ENCODE results near the gene SNRPD1. TPM values are rescaled to one million over a fixed set of nuclear protein-coding genes. Genes with fewer than 3 reads are reported as not detected.

Gene SNRPD1
- total and polyA plus RNA-seq, 2 of the 8 experiments (the other 6 are each of a cell fraction or from before 2014, with no cell fraction given), result 59.6 to 180 TPM

DNA sequence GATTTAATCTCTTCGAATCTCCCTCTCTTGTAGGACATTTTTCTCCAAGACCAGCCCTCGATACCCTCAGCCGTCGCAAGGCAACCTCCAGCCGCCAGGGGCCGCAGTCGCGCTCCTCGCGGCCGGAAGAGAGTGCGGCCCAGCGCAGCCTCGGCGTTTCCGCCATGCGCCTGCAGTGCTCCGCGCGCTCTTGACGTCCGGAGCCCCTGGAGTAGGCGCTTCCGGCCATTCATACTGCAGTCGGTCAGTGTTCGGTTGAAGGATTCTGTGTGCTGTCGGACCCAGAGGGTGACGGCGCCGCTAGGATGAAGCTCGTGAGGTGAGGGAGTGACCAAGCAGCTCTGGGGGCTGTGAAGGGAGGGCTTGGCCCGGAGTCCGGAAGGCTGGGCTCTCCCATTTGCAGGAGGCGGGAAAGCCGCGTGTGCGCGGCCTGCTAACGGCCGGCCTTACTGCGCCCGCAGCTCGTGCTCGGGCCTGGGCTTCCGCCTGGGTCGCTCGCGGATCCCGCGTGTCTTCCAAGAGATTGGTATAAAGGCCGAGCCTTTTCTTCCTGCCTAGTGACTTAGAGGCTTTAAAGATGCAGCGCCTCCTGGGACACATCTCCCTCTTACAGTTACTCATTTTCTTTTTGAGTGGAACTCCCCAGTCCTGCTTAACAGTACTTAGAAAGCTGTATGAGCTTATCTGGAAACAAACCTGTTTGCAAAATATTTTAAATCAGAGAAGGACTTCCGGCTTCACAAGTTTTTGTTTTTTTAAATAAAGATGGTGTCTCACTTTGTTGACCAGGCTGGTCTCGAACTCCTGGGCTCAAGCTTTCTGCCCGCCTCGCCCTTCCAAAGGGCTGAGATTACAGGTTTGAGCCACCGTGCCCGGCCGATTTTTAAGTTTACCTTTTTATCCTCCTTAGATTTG lies at the start of gene SNRPD1 (continued):
- peak; percentile 5; the same call in 1 of the 2 replicates for TF ChIP-seq CEBPB (IDR thresholded peaks at IDR 0.05; ENCODE audit: low read depth, low read length)
- TF ChIP-seq EGR1 (IDR thresholded peaks at IDR 0.05; ENCODE audit: borderline replicate concordance, low read depth, low read length), result 0 out of 2 replicates have a peak, but pooled peaks have one; percentile 32
- TF ChIP-seq KDM4A (IDR thresholded peaks at IDR 0.05; ENCODE audit: low read depth, low read length, severe bottlenecking), result no peak
- TF ChIP-seq BCL11A (IDR thresholded peaks at IDR 0.05; ENCODE audit: low read depth in 2 of 2, low read length in 2 of 2), result no peak
- TF ChIP-seq SIX5 (IDR thresholded peaks at IDR 0.05; ENCODE audit: low read depth, low read length), result no peak
- peak; percentile 96 for TF ChIP-seq TAF1 (IDR thresholded peaks at IDR 0.05; ENCODE audit: low read depth, low read length)
- TF ChIP-seq CBX8 (IDR thresholded peaks at IDR 0.05; ENCODE audit: borderline replicate concordance, low read depth, low read length), result no peak
- TF ChIP-seq, protein P1, sequence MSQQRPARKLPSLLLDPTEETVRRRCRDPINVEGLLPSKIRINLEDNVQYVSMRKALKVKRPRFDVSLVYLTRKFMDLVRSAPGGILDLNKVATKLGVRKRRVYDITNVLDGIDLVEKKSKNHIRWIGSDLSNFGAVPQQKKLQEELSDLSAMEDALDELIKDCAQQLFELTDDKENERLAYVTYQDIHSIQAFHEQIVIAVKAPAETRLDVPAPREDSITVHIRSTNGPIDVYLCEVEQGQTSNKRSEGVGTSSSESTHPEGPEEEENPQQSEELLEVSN (IDR thresholded peaks at IDR 0.05), result peak; percentile 87
- TF ChIP-seq RBBP5 (IDR thresholded peaks at IDR 0.05; ENCODE audit: borderline replicate concordance, low read depth, low read length), result no peak
- TF ChIP-seq NRF1 (IDR thresholded peaks at IDR 0.05; ENCODE audit: low read depth, low read length), result no peak
- TF ChIP-seq SUZ12 (IDR thresholded peaks at IDR 0.05; ENCODE audit: low read length), result no peak
- peak; percentile 89 for TF ChIP-seq GABPA (IDR thresholded peaks at IDR 0.05; ENCODE audit: borderline replicate concordance, insufficient read depth, low read length)
- TF ChIP-seq GTF2F1 (IDR thresholded peaks at IDR 0.05; ENCODE audit: borderline replicate concordance, low read depth, low read length), result peak; percentile 71; the same call in 1 of the 2 replicates
- TF ChIP-seq RFX5 (IDR thresholded peaks at IDR 0.05; ENCODE audit: borderline replicate concordance, low read depth, low read length), result no peak
- no peak for TF ChIP-seq JUND (IDR thresholded peaks at IDR 0.05; ENCODE audit: low read length)
- 0 out of 3 replicates have a peak, but pooled peaks of 1 of the 2 experiments have one; percentile 8 for TF ChIP-seq EP300 (IDR thresholded peaks at IDR 0.05; ENCODE audit: borderline replicate concordance in 1 of 2, low read depth in 2 of 2, low read length in 2 of 2)
- no peak for TF ChIP-seq SP4 (IDR thresholded peaks at IDR 0.05; ENCODE audit: low read length)
- TF ChIP-seq CREB1 (IDR thresholded peaks at IDR 0.05), result peak; percentile 79
- TF ChIP-seq POLR2A (IDR thresholded peaks at IDR 0.05; ENCODE audit: control extremely low read depth in 1 of 2, low read depth in 2 of 2, low read length in 2 of 2), result peak; percentile 95 to 99
- TF ChIP-seq SAP30 (IDR thresholded peaks at IDR 0.05; ENCODE audit: insufficient read depth, insufficient replicate concordance, low read length), result no peak
- TF ChIP-seq PHF8 (conservative IDR thresholded peaks at IDR 0.05; ENCODE audit: low read depth, low read length), result peak; percentile 97
- TF ChIP-seq HDAC2 (IDR thresholded peaks at IDR 0.05; ENCODE audit: borderline replicate concordance in 1 of 2, low read depth in 2 of 2, low read length in 2 of 2), result peak in 1 of 2 experiments; percentile 80; a peak in 2 of 4 replicates
- no peak for TF ChIP-seq CBX5 (IDR thresholded peaks at IDR 0.05; ENCODE audit: low read depth, low read length)

Data from H1 (cell line).